ENCODE measurements around the gene KLHL26. TPM values are rescaled to one million over a fixed set of nuclear protein-coding genes. Genes with fewer than 3 reads are reported as not detected.
"Not testable (repeated sequence)": the region's sequence is repeated elsewhere in the genome, so short reads cannot be mapped to it uniquely, and the experiment has no call there.

Gene KLHL26
- total and polyA plus RNA-seq, 9 of the 15 experiments (the other 6 are each of a cell fraction or from before 2014, with no cell fraction given), result 0.13 to 13.3 (median 1.4) TPM

GRCh38 chr19:18677156-18677555 lies 40.3 kb downstream of the KLHL26 start (continued):
- TF ChIP-seq ZNF398 (CRISPR knock-in tag; IDR thresholded peaks at IDR 0.05) (no peak), TAF7 (tag; IDR thresholded peaks at IDR 0.05) (no peak), ZNF778 (CRISPR knock-in tag; IDR thresholded peaks at IDR 0.05) (no peak), NR3C1 (CRISPR knock-in tag; IDR thresholded peaks at IDR 0.05) (no peak), ID3 (CRISPR knock-in tag; IDR thresholded peaks at IDR 0.05) (no peak), ID3 (tag; IDR thresholded peaks at IDR 0.05) (no peak), CHD2 (IDR thresholded peaks at IDR 0.05; ENCODE audit: low read depth, low read length) (no peak), ZNF77 (CRISPR knock-in tag; IDR thresholded peaks at IDR 0.05) (no peak)

- H4K20me1 ChIP-seq (replicated peaks; ENCODE audit: control insufficient read depth, insufficient read depth, low read length); H3K9me1 ChIP-seq (ENCODE audit: control insufficient read depth, insufficient read depth, low read length); H3K9ac ChIP-seq (ENCODE audit: insufficient read depth in 1 of 2, low read depth in 2 of 2, low read length in 2 of 2); BruUV-seq (replicated peaks); H3K79me2 ChIP-seq (ENCODE audit: control insufficient read depth, insufficient read depth, low read length); H3K9me3 ChIP-seq (replicated peaks; ENCODE audit: control insufficient read depth, insufficient read depth, low read depth, low read length); H3K4me2 ChIP-seq (ENCODE audit: insufficient read depth, low read length); H3K36me3 ChIP-seq (ENCODE audit: control insufficient read depth, insufficient read depth, low read length); ATAC-seq; DNase-seq (ENCODE audit: extremely low read depth in 1 of 4, low spot score in 3 of 4); in situ Hi-C loops (cut with MboI); H2AFZ ChIP-seq (ENCODE audit: low read depth, low read length); H3K27me3 ChIP-seq (ENCODE audit: control insufficient read depth in 2 of 2, insufficient read depth in 2 of 2, low read length in 2 of 2); intact Hi-C loops (cut with micrococcal nuclease); H3K4me3 ChIP-seq; H3K27ac ChIP-seq (ENCODE audit: extremely low read depth, low read depth, low read length); FAIRE-seq; CTCF ChIA-PET (ENCODE audit: low intra/inter-chr PET ratio): not testable (repeated sequence)
- POLR2A ChIA-PET, result interaction anchor here (0.7 to 1.0 kb wide), 3 partner anchors 184 to 341 kb away, joined by 3 read pairs; no protein-coding TSS in a partner anchor
- 86% methylated on average over 1 of the region's 1 CpG for WGBS (ENCODE audit: insufficient coverage, low coverage, missing lambda C conversion rate)
- peaks cover 13 to 33% of the 10 kb centered on the region in 2 experiments; a peak in 4 of 5 replicates for H3K4me1 ChIP-seq (replicated peaks in 1 of 2; ENCODE audit: control insufficient read depth in 2 of 2, insufficient read depth in 2 of 2, low read length in 2 of 2)
These were observed 43.3 kb downstream of the KLHL26 start for GRCh38 chr19:18680148-18680547.
